OCI-LY3 (cell line): ENCODE measurements around the gene CAMK2D.
A peak's percentile ranks its signal among the peaks of the same experiment; 100 is the strongest.

Source experiments
- H2AFZ ChIP-seq: fragments of 200-600, 300-600 bp; shearing (Covaris generic); 2 replicates; pipeline ENCODE4 v1.6.0; 2014; ENCODE audit warnings: antibody characterized with exemption, low read depth, low read length
- H3K27ac ChIP-seq: fragments of 200-600, 300-600 bp; sonication (generic); 2 replicates; pipeline ENCODE4 v1.5.1; 2014; ENCODE audit warnings: mild to moderate bottlenecking, low read length, moderate library complexity, mixed read lengths
- H3K27me3 ChIP-seq: fragments of 200-600, 300-600 bp; sonication (generic); 2 replicates; pipeline ENCODE4 v1.6.1; 2014; ENCODE audit warnings: low read depth, low read length, mixed read lengths
- H3K36me3 ChIP-seq: fragments of 200-600, 300-600 bp; sonication (generic); replicated peaks from 2 replicates; pipeline ENCODE3; 2014; ENCODE audit warnings: low read depth, low read length, mixed read lengths
- H3K4me1 ChIP-seq: fragments of 300-600, 200-600 bp; sonication (generic); 2 replicates; pipeline ENCODE4 v1.6.1; 2014; ENCODE audit warnings: low read length, mixed read lengths
- H3K4me2 ChIP-seq: fragments of 200-600, 300-600 bp; sonication (generic); 2 replicates; pipeline ENCODE4 v1.6.1; 2014; ENCODE audit warnings: low read length, mixed read lengths
- H3K4me3 ChIP-seq: fragments of 300-600, 200-600 bp; sonication (generic); 2 replicates; pipeline ENCODE4 v1.5.1; 2014; ENCODE audit warnings: antibody characterized with exemption, mild to moderate bottlenecking, low read length, moderate library complexity
- H3K79me2 ChIP-seq: fragments of 300-600, 200-600 bp; shearing (Covaris generic); 2 replicates; pipeline ENCODE4 v1.6.1; 2014; ENCODE audit warnings: mild to moderate bottlenecking, low read length, mixed read lengths
- H3K9ac ChIP-seq: fragments of 300-600, 200-600 bp; shearing (Covaris generic); 2 replicates; pipeline ENCODE4 v1.6.0; 2014; ENCODE audit warnings: mild to moderate bottlenecking, low read length, moderate library complexity
- H3K9me3 ChIP-seq: fragments of 200-600, 300-600 bp; shearing (Covaris generic); 2 replicates; pipeline ENCODE4 v1.6.1; 2014; ENCODE audit warnings: low read length, mixed read lengths; ENCODE audit not compliant: insufficient read depth
- H4K20me1 ChIP-seq: fragments of 200-600, 300-600 bp; sonication (generic); 2 replicates; pipeline ENCODE4 v1.6.1; 2016; ENCODE audit warnings: low read length, mixed read lengths; ENCODE audit not compliant: insufficient read depth
- CTCF ChIP-seq: fragments of 200-600, 300-600 bp; sonication (generic); IDR thresholded peaks from 2 replicates; pipeline ENCODE4 v1.5.1; 2014; ENCODE audit warnings: antibody characterized with exemption, low read length, low read depth
- EZH2phosphoT487 ChIP-seq: fragments of 200-600 bp; shearing (Covaris generic); IDR thresholded peaks from 2 replicates; pipeline ENCODE4 v1.6.1; 2018; ENCODE audit warnings: antibody characterized with exemption, mixed run types, low read depth

The CAMK2D gene

GRCh38 chr4:113776679-113777078 lies 15.1 kb upstream of the CAMK2D start:
- H3K79me2 ChIP-seq: no peaks in the 10 kb centered on the region
- H3K9me3 ChIP-seq: no peaks in the 10 kb centered on the region
- H3K36me3 ChIP-seq: no peaks in the 10 kb centered on the region
- H3K4me2 ChIP-seq: no peak overlapping the region
- no peaks in the 10 kb centered on the region for H4K20me1 ChIP-seq
- H3K27ac ChIP-seq: no peak overlapping the region
- no peak overlapping the region for H3K9ac ChIP-seq
- H3K4me3 ChIP-seq: no peak overlapping the region
- TF ChIP-seq CTCF (no peak), EZH2phosphoT487 (no peak)
- H2AFZ ChIP-seq: no peak overlapping the region
- peaks cover 9% of the 10 kb centered on the region for H3K4me1 ChIP-seq
- H3K27me3 ChIP-seq: peaks cover 66% of the 10 kb centered on the region

GRCh38 chr4:113776016-113776415 lies 14.5 kb upstream of the CAMK2D start:
- H2AFZ ChIP-seq: no peak overlapping the region
- H3K9ac ChIP-seq: no peak overlapping the region
- TF ChIP-seq EZH2phosphoT487 (peak; percentile 61; the same call in 1 of the 2 replicates), CTCF (no peak)
- peaks cover 66% of the 10 kb centered on the region for H3K27me3 ChIP-seq
- H3K27ac ChIP-seq: no peak overlapping the region
- peaks cover 9% of the 10 kb centered on the region for H3K4me1 ChIP-seq
- H3K79me2 ChIP-seq: no peaks in the 10 kb centered on the region
- peak overlapping the region; percentile 5 for H3K4me2 ChIP-seq
- H3K36me3 ChIP-seq: no peaks in the 10 kb centered on the region
- H3K9me3 ChIP-seq: no peaks in the 10 kb centered on the region
- no peaks in the 10 kb centered on the region for H4K20me1 ChIP-seq
- no peak overlapping the region for H3K4me3 ChIP-seq

- no peaks in the 10 kb centered on the region for H3K36me3 ChIP-seq
- no peak overlapping the region for H3K4me2 ChIP-seq
- H3K9ac ChIP-seq: no peak overlapping the region
- peaks cover 9% of the 10 kb centered on the region for H3K4me1 ChIP-seq
- no peak overlapping the region for H3K4me3 ChIP-seq
- H3K79me2 ChIP-seq: no peaks in the 10 kb centered on the region
- no peaks in the 10 kb centered on the region for H3K9me3 ChIP-seq
- peaks cover 52% of the 10 kb centered on the region for H3K27me3 ChIP-seq
- no peak overlapping the region for H2AFZ ChIP-seq
- TF ChIP-seq EZH2phosphoT487 (no peak), CTCF (no peak)
- no peaks in the 10 kb centered on the region for H4K20me1 ChIP-seq
- no peak overlapping the region for H3K27ac ChIP-seq
Measured at GRCh38 chr4:113773756-113774155, 12.2 kb upstream of the CAMK2D start.

- no peak overlapping the region for H2AFZ ChIP-seq
- peaks cover 9% of the 10 kb centered on the region for H3K4me1 ChIP-seq
- H4K20me1 ChIP-seq: no peaks in the 10 kb centered on the region
- no peaks in the 10 kb centered on the region for H3K79me2 ChIP-seq
- no peak overlapping the region for H3K9ac ChIP-seq
- H3K9me3 ChIP-seq: no peaks in the 10 kb centered on the region
- H3K4me2 ChIP-seq: no peak overlapping the region
- no peaks in the 10 kb centered on the region for H3K36me3 ChIP-seq
- TF ChIP-seq EZH2phosphoT487: no peak
- no peak for TF ChIP-seq CTCF
- no peak overlapping the region for H3K4me3 ChIP-seq
- H3K27me3 ChIP-seq: peaks cover 45% of the 10 kb centered on the region
- H3K27ac ChIP-seq: no peak overlapping the region
Measured at GRCh38 chr4:113773014-113773413, 11.5 kb upstream of the CAMK2D start.
